K562 (cell line): ENCODE measurements around the gene GIPC3. TPM values are rescaled to one million over a fixed set of nuclear protein-coding genes. Genes with fewer than 3 reads are reported as not detected.

ENCODE experiments used
- ATAC-seq: fragments of 200-7000 bp; cut with Tn5 transposase; 3 replicates; pipeline ENCODE4 v1.9.1; 2020; ENCODE audit warnings: moderate library complexity
- BruUV-seq: library from RNA; stranded (reverse); fragments of 400-500 nt; replicated peaks from 2 replicates; lab custom pipeline; 2021; lab: Mats Ljungman, UMichigan
- CTCF ChIA-PET: fragments of 300-600 bp; formaldehyde crosslinking; extraction: SDS; loops from one replicate; lab custom pipeline; 2021; ENCODE audit warnings: low intra/inter-chr PET ratio; lab: Yijun Ruan, JAX
- POLR2A ChIA-PET: fragments of 300-600, 350-650 bp; sonication (Branson Sonifier 250); formaldehyde crosslinking; extraction: SDS; loops from one replicate; lab custom pipeline; 2021; ENCODE audit warnings: antibody characterized with exemption, inconsistent platforms; lab: Yijun Ruan, JAX
- DNase-seq, 4 experiments: peaks; one replicate each; pipeline versions ENCODE4 v3.0.0 to v3.0.0-alpha.2; 2011 to 2018; ENCODE audit warnings: low spot score in 3 of 4, mixed read lengths in 3 of 4; ENCODE audit errors: extremely low read depth in 1 of 4
- FAIRE-seq: peaks from 2 replicates; lab custom pipeline; 2011; peaks lifted over from hg19 to GRCh38; lab: Jason Lieb, UNC
- H2AFZ ChIP-seq: 2 replicates; pipeline ENCODE4 v1.6.0; 2011; ENCODE audit warnings: low read depth, low read length, control low read depth, inconsistent platforms
- H3K27ac ChIP-seq: fragments of 200-600 bp; 3 replicates; pipeline ENCODE4 v1.8.0; 2011; ENCODE audit warnings: low read depth, mild to moderate bottlenecking, control low read depth, inconsistent platforms, low read length, moderate library complexity, mixed read lengths; ENCODE audit errors: extremely low read depth
- H3K27me3 ChIP-seq, 2 experiments: fragments of 300-600 bp in 1 of 2; 2 replicates in 1 of 2; 3 replicates in 1 of 2; pipeline versions ENCODE4 v1.6.0 to v1.8.0; 2011; ENCODE audit warnings: inconsistent platforms in 2 of 2, low read length in 2 of 2, mild to moderate bottlenecking in 1 of 2, mixed read lengths in 1 of 2, moderate library complexity in 1 of 2; ENCODE audit not compliant: control insufficient read depth in 2 of 2, insufficient read depth in 2 of 2
- H3K36me3 ChIP-seq: fragments of 300-600 bp; 3 replicates; pipeline ENCODE4 v1.8.0; 2011; ENCODE audit warnings: mild to moderate bottlenecking, low read length, inconsistent platforms; ENCODE audit not compliant: control insufficient read depth, insufficient read depth
- H3K4me1 ChIP-seq, 2 experiments: fragments of 200-600 bp in 1 of 2; replicated peaks in 1 of 2; 2 replicates in 1 of 2; 3 replicates in 1 of 2; pipeline versions ENCODE4 v1.5.1 to v1.8.0; 2011; ENCODE audit warnings: inconsistent platforms in 2 of 2, low read length in 2 of 2, mild to moderate bottlenecking in 1 of 2, mixed read lengths in 1 of 2, moderate library complexity in 1 of 2; ENCODE audit not compliant: control insufficient read depth in 2 of 2, insufficient read depth in 2 of 2
- H3K4me2 ChIP-seq: 2 replicates; pipeline ENCODE4 v1.6.1; 2011; ENCODE audit warnings: low read length, control low read depth, inconsistent platforms, mixed read lengths; ENCODE audit not compliant: insufficient read depth
- H3K4me3 ChIP-seq: fragments of 200-600 bp; sonication (generic), shearing (Covaris generic); 2 replicates; pipeline ENCODE4 v1.5.1; 2016; ENCODE audit warnings: control low read depth, inconsistent platforms
- H3K79me2 ChIP-seq: fragments of 200-600 bp; 3 replicates; pipeline ENCODE4 v1.8.0; 2011; ENCODE audit warnings: low read length, inconsistent platforms; ENCODE audit not compliant: control insufficient read depth, insufficient read depth
- H3K9ac ChIP-seq, 2 experiments: 2 replicates each; pipeline versions ENCODE4 v1.6.0 to v1.6.1; 2011; ENCODE audit warnings: low read depth in 2 of 2, low read length in 2 of 2, control low read depth in 1 of 2, inconsistent platforms in 1 of 2, mild to moderate bottlenecking in 1 of 2, mixed read lengths in 1 of 2; ENCODE audit not compliant: insufficient read depth in 1 of 2
- H3K9me1 ChIP-seq: one replicate; pipeline ENCODE4 v1.6.0; 2011; ENCODE audit warnings: inconsistent platforms, mild to moderate bottlenecking, low read length, moderate library complexity; ENCODE audit not compliant: control insufficient read depth, insufficient read depth
- H3K9me3 ChIP-seq: replicated peaks from 2 replicates; pipeline ENCODE4 v1.5.1; 2011; ENCODE audit warnings: low read depth, low read length, inconsistent platforms; ENCODE audit not compliant: control insufficient read depth, insufficient read depth
- H4K20me1 ChIP-seq: replicated peaks from 2 replicates; pipeline ENCODE4 v1.6.1; 2011; ENCODE audit warnings: low read length, inconsistent platforms, mixed read lengths; ENCODE audit not compliant: control insufficient read depth, insufficient read depth
- CBX1 ChIP-seq: sonication (generic); IDR thresholded peaks from 2 replicates; pipeline ENCODE4 v1.6.1; 2016; ENCODE audit warnings: antibody characterized with exemption, low read depth, mild to moderate bottlenecking
- GATAD2B ChIP-seq: fragments of 450-650 bp; IDR thresholded peaks from 2 replicates; pipeline ENCODE4 v1.6.1; 2017; ENCODE audit warnings: mild to moderate bottlenecking, borderline replicate concordance
- HDAC2 ChIP-seq: fragments of 450-650 bp; IDR thresholded peaks from 2 replicates; pipeline ENCODE4 v1.6.1; 2016; ENCODE audit warnings: mild to moderate bottlenecking
- HMG20B ChIP-seq: fragments of 250-450 bp; sonication (Bioruptor Pico); IDR thresholded peaks from 2 replicates; pipeline ENCODE4 v1.5.0; 2021; ENCODE audit warnings: mild to moderate bottlenecking
- KDM5B ChIP-seq: fragments of 200-600 bp; sonication (generic); IDR thresholded peaks from 2 replicates; pipeline ENCODE4 v1.6.1; 2012; ENCODE audit warnings: low read depth, mild to moderate bottlenecking, moderate library complexity, low read length, control low read depth, inconsistent platforms; ENCODE audit not compliant: insufficient replicate concordance
- MIER1 ChIP-seq: fragments of 450-650 bp; IDR thresholded peaks from 2 replicates; pipeline ENCODE4 v1.6.1; 2016; ENCODE audit warnings: antibody characterized with exemption, mild to moderate bottlenecking, low read depth
- RB1 ChIP-seq: fragments of 450-650 bp; IDR thresholded peaks from 2 replicates; pipeline ENCODE4 v1.6.1; 2017; ENCODE audit warnings: low read depth, mild to moderate bottlenecking
- SMARCA5 ChIP-seq: fragments of 450-650 bp; IDR thresholded peaks from 2 replicates; pipeline ENCODE4 v1.6.1; 2016
- XRCC5 ChIP-seq: fragments of 200-400 bp; formaldehyde crosslinking; IDR thresholded peaks from 2 replicates; pipeline ENCODE4 v1.6.1; 2017; ENCODE audit warnings: low read depth, mild to moderate bottlenecking, low read length
- WGBS: fragments of 100-300 bp; shearing (Covaris generic); methylation state at CpG from one replicate; pipeline ENCODE4 v1.1.6; 2016; ENCODE audit warnings: low coverage, mixed read lengths; ENCODE audit not compliant: insufficient coverage; ENCODE audit errors: missing lambda C conversion rate; 5-methylcytosine and 5-hydroxymethylcytosine counted together
- in situ Hi-C: fragments of 300-500 bp; cut with MboI; formaldehyde crosslinking; loops from 4 replicates; pipeline ENCODE4 v1.15.0; 2018; ENCODE audit warnings: inconsistent platforms, mixed read lengths
- intact Hi-C: fragments of 100-400 bp; cut with micrococcal nuclease; formaldehyde crosslinking; loops from 2 replicates; pipeline ENCODE4 v1.14.2; 2022
- polyA plus RNA-seq, 8 experiments: library from polyadenylated mRNA; depleted of rRNA in 4 of 8; stranded (reverse) in 5 of 8; unstranded in 3 of 8; fragments of >200 nt; fragmentation: Nextera tagmentation in 2 of 8; fragmentation: Illumina TruSeq in 1 of 8; extraction: Ambion mirVana in 2 of 8; extraction: Trizol in 1 of 8; gene quantifications; 2 replicates each; pipeline versions ENCODE4 v1.2.1 to v1.2.3, GENCODE V29; 2011 to 2014; ENCODE audit warnings: inconsistent platforms in 1 of 8, missing spikeins in 1 of 8
- total RNA-seq, 7 experiments: library from RNA; depleted of rRNA in 6 of 7; stranded (reverse); fragments of >200 nt in 6 of 7; fragmentation: Illumina TruSeq in 2 of 7; extraction: Trizol in 2 of 7; gene quantifications; 2 replicates each; pipeline versions ENCODE4 v1.2.1 to v1.2.3, GENCODE V29; 2011 to 2021; ENCODE audit warnings: low replicate concordance in 1 of 7
- TF ChIP-seq, protein P1 (sequence below), 3 experiments: fragments of 200-800 bp in 1 of 3; sonication (Bioruptor generic) in 1 of 3; sonication (generic) in 1 of 3; formaldehyde crosslinking in 1 of 3; IDR thresholded peaks; 2 replicates each; pipeline versions ENCODE4 v1.6.1 to v1.8.0; 2016 to 2022; ENCODE audit warnings: mild to moderate bottlenecking in 2 of 3, missing compliant biosample characterization in 2 of 3, missing genetic modification characterization in 2 of 3, missing genetic modification reagents in 1 of 3
- TF ChIP-seq, protein P2 (sequence below): IDR thresholded peaks from 2 replicates; pipeline ENCODE4 v1.6.1; 2011; ENCODE audit warnings: borderline replicate concordance, low read depth, mild to moderate bottlenecking, moderate library complexity, low read length; ENCODE audit not compliant: insufficient read depth, poor library complexity, severe bottlenecking
- TF ChIP-seq, protein P3 (sequence below): sonication (generic); formaldehyde crosslinking; IDR thresholded peaks from 2 replicates; pipeline ENCODE4 v1.8.0; 2022; ENCODE audit warnings: mild to moderate bottlenecking, missing genetic modification reagents
- TF ChIP-seq, protein P4 (sequence below): fragments of 250-450 bp; sonication (Bioruptor Pico); IDR thresholded peaks from 2 replicates; pipeline ENCODE4 v1.9.0; 2021; ENCODE audit warnings: mild to moderate bottlenecking, inconsistent platforms
- TF ChIP-seq, protein P5 (sequence below): sonication (generic); formaldehyde crosslinking; IDR thresholded peaks from 2 replicates; pipeline ENCODE4 v1.8.0; 2022; ENCODE audit warnings: missing genetic modification reagents, mild to moderate bottlenecking, moderate library complexity, borderline replicate concordance

GIPC3 gene
- total and polyA plus RNA-seq, 9 of the 15 experiments (the other 6 are each of a cell fraction or from before 2014, with no cell fraction given), result 0.03 to 3.6 (median 1.5) TPM; not detected in 1

DNA sequence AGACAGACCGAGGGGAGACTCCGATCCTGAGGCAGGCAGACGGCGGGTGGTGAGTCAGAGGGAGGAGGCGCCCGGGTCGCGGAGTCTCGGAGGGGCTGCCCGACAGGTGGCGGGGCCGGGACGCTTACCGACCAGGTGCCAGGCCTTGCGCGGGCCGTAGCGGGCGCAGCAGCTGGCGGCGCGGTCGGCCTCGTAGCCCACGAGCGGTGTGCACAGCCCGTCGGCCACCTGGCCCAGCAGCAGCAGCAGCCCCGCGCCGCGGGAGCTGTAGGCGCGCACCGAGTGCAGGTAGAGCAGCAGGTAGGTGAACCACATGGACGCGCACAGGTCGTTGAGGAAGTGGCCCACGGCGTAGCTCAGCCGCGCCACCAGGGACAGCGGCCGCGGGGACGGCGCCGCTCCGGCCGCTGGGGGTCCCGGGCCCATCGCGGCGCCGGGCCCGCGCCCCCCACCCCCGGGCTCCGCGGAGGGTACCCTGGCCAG, 28.3 kb upstream of the GIPC3 start:
- WGBS, result under 1% methylated on average over 47 of the region's 60 CpGs
- in situ Hi-C loops, result no loop called here
- H3K4me3 ChIP-seq, result peak overlapping the region; percentile 93
- H3K9me3 ChIP-seq, result no peaks in the 10 kb centered on the region
- H3K4me1 ChIP-seq, result peaks cover 21 to 74% of the 10 kb centered on the region in 2 experiments; a peak in 4 of 5 replicates
- peaks cover 22% of the 10 kb centered on the region for H3K36me3 ChIP-seq
- peaks cover 9% of the 10 kb centered on the region for H4K20me1 ChIP-seq
- CTCF ChIA-PET, result no interaction called here
- BruUV-seq, result no TSS peak
- H3K27ac ChIP-seq, result peak overlapping the region; percentile 77
- H3K4me2 ChIP-seq, result peak overlapping the region; percentile 92
- peak; percentile 69 to 75 (median 72) for DNase-seq
- H2AFZ ChIP-seq, result peak overlapping the region; percentile 46; the same call in 1 of the 2 replicates
- intact Hi-C loops, result loop anchor here (2.0 kb wide), 1 partner anchor 16 kb away; the partner anchor contains the start of gene HMG20B
- H3K9me1 ChIP-seq, result peaks cover 7% of the 10 kb centered on the region
- ATAC-seq, result peak; percentile 12
- peak overlapping the region; percentile 81 to 99 for H3K9ac ChIP-seq
- H3K79me2 ChIP-seq, result peaks cover 45% of the 10 kb centered on the region
- FAIRE-seq, result no peak
- no peaks in the 10 kb centered on the region for H3K27me3 ChIP-seq
- POLR2A ChIA-PET, result interaction anchor here (0.5 to 1.9 kb wide), 10 partner anchors 9 to 307 kb away, joined by 3 to 9 read pairs (median 3); partner anchors contain the start of gene TEKTIP1
- TF ChIP-seq HDAC2 (no peak), SMARCA5 (no peak), HMG20B (CRISPR knock-in tag) (no peak), KDM5B (peak; percentile 19), RB1 (peak; percentile 29; the same call in 1 of the 2 replicates), GATAD2B (0 out of 2 replicates have a peak, but pooled peaks have one; percentile 85), XRCC5 (0 out of 2 replicates have a peak, but pooled peaks have one; percentile 4), CBX1 (no peak), MIER1 (no peak)
- TF ChIP-seq, protein P1, sequence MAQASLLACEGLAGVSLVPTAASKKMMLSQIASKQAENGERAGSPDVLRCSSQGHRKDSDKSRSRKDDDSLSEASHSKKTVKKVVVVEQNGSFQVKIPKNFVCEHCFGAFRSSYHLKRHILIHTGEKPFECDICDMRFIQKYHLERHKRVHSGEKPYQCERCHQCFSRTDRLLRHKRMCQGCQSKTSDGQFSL (CRISPR knock-in tag; IDR thresholded peaks at IDR 0.05), result no peak
- TF ChIP-seq, protein P1 (tag; IDR thresholded peaks at IDR 0.05), result no peak
- TF ChIP-seq, protein P2, sequence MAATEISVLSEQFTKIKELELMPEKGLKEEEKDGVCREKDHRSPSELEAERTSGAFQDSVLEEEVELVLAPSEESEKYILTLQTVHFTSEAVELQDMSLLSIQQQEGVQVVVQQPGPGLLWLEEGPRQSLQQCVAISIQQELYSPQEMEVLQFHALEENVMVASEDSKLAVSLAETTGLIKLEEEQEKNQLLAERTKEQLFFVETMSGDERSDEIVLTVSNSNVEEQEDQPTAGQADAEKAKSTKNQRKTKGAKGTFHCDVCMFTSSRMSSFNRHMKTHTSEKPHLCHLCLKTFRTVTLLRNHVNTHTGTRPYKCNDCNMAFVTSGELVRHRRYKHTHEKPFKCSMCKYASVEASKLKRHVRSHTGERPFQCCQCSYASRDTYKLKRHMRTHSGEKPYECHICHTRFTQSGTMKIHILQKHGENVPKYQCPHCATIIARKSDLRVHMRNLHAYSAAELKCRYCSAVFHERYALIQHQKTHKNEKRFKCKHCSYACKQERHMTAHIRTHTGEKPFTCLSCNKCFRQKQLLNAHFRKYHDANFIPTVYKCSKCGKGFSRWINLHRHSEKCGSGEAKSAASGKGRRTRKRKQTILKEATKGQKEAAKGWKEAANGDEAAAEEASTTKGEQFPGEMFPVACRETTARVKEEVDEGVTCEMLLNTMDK, result peak; percentile 10
- TF ChIP-seq, protein P3, sequence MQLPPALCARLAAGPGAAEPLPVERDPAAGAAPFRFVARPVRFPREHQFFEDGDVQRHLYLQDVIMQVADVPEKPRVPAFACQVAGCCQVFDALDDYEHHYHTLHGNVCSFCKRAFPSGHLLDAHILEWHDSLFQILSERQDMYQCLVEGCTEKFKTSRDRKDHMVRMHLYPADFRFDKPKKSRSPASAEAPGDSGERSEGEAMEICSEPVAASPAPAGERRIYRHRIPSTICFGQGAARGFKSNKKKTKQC (CRISPR knock-in tag), result peak; percentile 75; the same call in 1 of the 2 replicates
- TF ChIP-seq, protein P4, sequence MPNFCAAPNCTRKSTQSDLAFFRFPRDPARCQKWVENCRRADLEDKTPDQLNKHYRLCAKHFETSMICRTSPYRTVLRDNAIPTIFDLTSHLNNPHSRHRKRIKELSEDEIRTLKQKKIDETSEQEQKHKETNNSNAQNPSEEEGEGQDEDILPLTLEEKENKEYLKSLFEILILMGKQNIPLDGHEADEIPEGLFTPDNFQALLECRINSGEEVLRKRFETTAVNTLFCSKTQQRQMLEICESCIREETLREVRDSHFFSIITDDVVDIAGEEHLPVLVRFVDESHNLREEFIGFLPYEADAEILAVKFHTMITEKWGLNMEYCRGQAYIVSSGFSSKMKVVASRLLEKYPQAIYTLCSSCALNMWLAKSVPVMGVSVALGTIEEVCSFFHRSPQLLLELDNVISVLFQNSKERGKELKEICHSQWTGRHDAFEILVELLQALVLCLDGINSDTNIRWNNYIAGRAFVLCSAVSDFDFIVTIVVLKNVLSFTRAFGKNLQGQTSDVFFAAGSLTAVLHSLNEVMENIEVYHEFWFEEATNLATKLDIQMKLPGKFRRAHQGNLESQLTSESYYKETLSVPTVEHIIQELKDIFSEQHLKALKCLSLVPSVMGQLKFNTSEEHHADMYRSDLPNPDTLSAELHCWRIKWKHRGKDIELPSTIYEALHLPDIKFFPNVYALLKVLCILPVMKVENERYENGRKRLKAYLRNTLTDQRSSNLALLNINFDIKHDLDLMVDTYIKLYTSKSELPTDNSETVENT (CRISPR knock-in tag), result 0 out of 2 replicates have a peak, but pooled peaks have one; percentile 19
- TF ChIP-seq, protein P5, sequence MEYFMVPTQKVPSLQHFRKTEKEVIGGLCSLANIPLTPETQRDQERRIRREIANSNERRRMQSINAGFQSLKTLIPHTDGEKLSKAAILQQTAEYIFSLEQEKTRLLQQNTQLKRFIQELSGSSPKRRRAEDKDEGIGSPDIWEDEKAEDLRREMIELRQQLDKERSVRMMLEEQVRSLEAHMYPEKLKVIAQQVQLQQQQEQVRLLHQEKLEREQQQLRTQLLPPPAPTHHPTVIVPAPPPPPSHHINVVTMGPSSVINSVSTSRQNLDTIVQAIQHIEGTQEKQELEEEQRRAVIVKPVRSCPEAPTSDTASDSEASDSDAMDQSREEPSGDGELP (CRISPR knock-in tag), result peak; percentile 20; the same call in 1 of the 2 replicates
